Fibroblast of skin of right quadriceps (primary cell): Measurements from ENCODE around the gene AOC1.

ENCODE experiments used
- DNase-seq: peaks from one replicate; pipeline ENCODE4 v3.0.0-alpha.2; 2013

The AOC1 gene

DNA sequence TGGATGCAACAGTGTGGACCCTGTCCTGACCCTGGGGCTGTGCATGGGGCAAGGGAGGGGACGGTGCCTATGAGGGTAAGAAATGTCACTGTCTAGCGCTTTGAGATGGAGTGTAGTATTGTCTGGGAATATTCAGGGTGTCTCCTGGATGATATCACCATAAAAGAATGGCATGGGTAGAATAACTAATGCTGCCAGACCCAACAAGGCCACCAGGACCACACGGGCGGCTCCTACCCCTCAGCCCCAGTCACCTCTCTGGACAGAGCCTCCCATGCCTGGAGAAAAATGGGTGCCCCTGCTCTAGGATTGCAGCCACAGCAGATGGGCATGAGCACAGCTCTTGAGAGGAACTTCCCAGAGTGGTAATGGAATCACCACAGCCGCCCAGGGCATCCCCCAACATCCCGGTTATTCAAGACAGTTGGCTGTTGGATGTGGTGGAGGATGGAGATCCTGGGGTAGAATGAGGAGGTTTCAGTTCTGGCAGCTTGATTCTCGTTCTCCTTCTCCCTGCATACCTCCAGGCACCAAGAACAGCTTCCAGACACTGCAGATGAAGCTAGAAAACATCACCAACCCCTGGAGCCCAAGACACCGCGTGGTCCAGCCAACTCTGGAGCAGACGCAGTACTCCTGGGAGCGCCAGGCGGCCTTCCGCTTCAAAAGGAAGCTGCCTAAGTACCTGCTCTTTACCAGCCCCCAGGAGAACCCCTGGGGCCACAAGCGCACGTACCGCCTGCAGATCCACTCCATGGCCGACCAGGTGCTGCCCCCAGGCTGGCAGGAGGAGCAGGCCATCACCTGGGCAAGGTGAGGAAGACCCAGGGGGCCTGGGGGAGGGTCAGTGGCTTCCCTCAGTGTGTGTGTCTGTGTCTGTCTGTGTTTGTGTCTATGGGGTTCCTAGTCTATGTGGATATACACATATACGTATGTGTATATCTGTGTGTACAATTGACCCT lies 6.2 kb downstream of the AOC1 start:
- DNase-seq: no peak

DNA sequence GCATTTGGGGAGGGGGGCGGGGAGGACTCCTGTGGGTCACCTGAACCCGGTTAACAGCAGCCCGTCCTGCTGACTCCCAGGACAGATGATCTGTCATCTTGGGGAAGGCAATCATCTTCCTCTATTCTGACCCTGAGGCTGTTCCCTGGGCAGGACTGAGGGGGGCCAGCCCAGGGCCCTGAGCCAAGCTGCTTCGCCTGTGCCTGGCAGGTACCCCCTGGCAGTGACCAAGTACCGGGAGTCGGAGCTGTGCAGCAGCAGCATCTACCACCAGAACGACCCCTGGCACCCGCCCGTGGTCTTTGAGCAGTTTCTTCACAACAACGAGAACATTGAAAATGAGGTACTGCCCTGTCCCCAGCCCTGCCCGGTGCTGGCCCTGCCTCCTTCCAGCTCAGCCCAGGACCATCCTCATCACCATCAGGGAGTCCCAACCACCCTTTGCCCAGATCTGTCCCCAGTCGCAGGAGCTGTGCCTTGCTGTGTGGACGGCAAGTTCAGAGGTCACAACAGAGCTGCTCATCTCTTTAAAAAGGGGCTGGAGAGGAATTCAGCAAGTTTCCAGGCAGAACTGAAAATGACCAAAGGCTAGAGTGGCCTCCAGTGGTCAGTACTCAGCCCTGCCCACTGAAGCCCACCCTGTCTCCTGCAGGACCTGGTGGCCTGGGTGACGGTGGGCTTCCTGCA lies 8.1 kb downstream of the AOC1 start:
- no peak for DNase-seq

DNA sequence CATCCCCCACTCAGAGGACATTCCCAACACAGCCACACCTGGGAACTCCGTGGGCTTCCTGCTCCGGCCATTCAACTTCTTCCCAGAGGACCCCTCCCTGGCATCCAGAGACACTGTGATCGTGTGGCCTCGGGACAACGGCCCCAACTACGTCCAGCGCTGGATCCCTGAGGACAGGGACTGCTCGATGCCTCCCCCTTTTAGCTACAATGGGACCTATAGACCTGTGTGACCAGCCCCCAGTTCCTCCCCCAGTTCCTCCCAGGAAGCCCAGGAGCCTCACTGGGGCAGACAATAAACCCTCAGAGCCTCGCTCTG lies 8.6 kb downstream of the AOC1 start:
- DNase-seq: no peak

DNA sequence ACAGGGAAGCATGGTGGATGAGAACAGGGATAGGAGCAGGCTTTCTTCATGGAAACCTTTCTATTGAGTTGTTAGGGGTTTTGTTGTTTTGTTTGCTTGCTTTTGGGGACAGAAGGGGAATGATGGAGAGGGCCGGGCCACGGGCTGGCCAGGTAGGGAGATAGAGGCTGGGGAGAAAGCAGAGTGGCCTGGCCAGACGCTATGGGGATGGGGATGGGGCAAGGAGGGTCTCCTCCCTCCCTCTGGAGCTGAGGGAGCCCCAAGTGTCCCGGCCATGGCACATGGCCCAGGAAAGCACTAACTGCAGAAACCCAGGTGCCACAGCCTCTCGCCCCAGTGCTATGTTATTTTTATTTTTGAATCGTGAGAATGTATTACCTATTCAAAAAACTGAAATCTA lies 10.0 kb downstream of the AOC1 start:
- no peak for DNase-seq

DNA sequence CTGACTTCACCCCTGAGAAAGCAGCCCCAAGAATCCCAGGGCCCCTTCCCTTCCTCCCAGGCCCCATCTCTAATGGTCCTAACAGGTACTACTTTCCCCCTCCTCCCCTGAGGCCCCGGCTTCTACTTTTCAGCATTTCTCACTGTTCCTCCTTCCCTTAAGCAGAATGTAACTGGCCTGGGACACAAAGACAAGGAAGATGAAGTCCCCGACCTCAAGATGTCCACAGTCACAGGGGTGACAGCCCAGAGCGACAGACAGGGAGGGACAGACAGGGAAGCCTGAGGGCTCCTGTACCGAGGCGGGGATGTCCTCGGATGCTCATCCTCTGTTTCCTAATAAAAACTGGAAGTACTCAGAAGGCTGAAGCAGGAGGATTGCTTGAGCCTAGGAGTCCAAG lies 11.6 kb downstream of the AOC1 start:
- DNase-seq: no peak

DNA sequence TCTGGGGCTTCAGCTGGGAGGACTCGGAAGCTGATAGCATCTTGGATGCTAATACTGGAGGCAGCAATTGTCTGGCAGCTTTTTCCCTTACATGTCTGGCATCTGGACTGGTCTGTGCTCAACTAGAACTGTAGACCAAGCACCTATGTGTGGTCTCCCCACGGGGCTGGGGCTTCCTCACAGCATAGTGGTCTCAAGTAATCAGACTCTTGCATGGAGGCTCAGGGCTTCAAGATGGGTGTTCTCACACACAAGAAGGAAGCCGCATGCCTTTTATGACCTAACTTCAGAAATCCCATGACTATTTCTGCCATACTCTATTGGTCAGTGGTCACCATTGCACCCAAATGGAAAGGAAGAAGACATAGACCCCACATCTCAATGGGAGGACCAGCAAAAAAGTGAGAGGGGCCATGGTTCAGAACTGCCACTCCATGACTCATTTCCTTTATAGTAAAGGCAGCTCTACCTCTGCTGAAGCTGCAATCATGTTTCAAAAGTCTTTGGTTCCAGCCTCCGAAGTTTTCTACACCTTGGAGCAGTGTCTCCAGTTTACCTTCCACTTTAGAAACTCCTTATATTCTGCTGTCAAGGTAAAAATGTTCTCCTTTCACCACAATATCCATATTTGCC lies 14.7 kb downstream of the AOC1 start:
- DNase-seq: no peak

DNA sequence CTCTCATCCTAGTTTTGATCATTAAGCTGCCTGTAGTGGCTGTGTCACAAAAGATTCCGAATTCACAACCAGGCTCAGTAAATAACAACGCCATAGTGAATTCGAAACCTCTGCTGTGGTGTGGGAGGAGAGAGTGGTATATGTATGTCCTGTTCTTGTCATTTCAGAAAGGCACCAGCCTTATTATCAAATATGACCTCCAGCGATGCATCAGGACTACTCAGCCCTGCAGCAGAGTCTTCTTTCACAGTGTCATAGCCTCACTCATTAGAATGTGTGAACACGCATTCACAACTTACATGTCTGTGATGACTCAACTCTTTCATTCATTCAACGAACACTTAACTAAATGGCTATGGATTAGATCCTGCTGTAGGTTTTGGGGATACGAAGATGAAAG lies 15.3 kb downstream of the AOC1 start:
- DNase-seq: no peak

DNA sequence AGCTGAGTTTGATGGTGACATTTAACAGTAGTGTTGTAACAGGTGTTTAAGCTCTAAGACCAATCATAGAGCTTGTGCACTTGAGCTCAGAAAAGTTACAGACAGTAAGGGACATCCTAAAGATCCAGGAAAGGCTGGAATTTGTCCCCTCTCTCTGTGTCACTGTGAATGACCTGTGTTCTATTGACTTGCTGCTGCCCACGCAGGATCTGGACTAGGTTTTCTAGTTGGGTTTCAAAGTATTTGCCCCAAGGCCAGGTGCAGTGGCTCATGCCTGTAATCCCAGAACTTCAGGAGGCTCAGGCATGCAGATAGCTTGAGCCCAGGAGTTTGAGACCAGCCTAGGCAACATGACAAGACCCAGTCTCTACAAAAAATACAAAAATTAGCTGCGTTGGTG lies 17.1 kb downstream of the AOC1 start:
- no peak for DNase-seq

DNA sequence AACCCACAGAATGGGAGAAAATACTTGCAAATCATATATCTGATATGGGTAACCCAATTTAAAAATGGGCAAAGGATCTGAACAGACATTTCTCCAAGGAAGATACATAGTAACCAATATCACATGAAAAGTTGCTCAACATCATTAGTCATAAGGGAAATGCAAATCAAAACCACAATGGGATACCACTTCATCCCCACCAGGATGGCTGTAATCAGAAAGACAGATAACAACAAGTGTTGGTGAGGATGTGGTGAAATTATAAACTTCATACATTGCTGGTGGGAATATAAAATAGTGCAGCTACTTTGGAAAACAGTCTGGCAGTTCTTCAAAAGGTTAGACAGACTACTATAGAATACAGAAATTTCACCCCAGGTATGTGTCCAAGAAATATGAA lies 19.3 kb downstream of the AOC1 start:
- no peak for DNase-seq

DNA sequence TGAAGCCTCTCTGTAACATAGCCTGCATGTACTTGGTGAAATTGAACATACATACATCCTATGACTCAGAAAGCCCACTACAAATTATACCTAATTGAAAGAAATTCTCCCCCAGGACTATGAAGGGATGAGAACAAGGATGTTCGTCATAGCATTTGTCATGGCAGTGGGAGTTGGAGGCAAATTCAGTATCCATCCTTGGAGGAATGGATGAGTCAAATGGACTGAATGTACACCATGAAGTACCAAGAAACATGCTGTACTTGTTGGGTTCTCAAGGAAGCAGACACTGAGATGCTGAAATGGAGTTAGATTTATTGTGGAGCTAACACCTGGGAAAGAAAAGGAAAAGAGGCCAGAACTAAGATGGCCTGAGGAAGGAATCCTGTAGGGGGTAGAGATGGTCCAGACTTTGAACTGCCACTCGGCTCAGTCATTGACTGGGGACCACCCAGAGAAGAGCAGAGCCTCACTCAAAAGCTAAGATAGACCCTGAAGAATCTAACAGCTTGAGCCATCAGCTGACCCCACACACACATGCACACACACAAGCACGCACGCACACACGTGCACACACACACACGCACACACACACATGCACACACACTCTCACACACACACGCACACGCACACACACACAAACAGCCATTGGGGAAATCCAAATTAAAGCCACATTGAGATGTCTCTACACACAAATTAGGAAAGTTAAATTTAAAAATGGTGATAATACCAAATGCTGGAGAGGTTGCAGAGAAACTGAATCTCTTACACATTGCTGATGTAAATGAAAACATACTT lies 22.3 kb downstream of the AOC1 start:
- DNase-seq: no peak

DNA sequence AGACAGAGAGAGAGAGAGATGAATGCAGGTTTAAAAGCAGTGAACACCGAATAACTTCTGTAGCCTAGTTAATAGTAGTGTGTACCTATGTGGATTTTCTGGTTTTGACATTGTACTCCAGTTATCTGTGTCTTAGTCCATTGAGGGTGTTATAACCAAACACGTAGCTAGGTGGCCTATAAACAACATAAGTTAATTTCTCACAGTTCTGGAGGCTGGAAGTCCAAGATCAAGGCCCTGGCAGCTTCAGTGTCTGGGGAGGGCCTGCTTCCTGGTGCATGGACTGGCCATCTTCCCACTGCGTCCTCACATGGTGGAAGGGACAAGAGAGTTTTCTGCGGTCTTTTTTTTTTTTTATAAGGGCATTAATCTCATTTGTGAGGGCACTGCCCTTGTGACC lies 23.5 kb downstream of the AOC1 start:
- no peak for DNase-seq

DNA sequence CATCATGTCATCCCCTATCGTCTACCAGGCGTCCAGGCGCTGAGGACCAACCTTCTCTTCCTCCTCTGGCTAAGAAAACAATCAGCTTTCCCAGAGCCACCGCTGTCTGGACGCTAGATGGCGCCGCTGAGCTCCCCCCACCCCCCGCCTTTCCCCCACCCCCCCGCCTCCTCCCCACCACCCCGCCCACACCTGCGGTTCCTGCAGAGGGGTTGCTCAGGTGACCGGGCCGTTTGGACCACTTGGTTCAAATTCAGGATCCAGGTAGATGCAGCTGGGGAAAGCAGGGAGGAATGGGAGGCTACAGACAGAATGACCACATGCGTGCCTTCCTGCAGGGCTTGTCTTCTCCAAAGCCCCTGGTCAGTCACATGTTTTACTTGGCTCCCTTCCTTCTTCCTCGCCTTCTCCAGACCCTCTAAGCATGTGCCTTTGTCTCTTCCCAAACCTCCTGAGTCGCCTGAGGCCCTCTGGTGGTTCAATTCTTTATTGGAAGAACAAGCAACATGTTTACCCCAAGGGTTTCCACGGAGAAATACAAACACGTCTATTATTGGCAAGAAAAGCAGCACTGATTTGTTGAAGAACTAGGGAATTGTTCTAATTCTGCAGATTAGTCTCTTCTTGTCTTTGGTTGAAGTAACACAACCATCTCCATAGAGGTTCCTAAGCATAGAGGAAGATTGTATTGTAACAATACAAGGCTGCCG lies 24.7 kb downstream of the AOC1 start:
- peak; percentile 65 for DNase-seq

DNA sequence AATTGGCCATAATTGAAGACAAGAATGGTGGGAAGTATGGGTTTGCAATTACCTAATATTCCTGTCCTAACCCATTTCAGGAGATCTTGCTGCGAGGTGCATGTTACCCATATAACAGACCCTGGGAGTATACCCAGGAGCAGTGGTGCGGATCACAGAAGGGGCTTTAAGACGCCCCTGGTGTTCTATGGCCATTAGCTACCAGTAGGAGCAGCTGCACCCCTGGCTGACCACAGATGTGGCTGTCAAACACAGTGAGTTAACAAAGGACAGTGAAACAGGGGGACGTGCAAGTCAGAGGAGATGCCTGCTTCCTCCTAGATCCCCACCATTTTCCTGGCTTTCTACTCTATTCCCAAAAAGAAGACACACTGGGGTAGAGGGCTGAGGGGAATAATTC lies 25.2 kb downstream of the AOC1 start:
- DNase-seq: no peak

DNA sequence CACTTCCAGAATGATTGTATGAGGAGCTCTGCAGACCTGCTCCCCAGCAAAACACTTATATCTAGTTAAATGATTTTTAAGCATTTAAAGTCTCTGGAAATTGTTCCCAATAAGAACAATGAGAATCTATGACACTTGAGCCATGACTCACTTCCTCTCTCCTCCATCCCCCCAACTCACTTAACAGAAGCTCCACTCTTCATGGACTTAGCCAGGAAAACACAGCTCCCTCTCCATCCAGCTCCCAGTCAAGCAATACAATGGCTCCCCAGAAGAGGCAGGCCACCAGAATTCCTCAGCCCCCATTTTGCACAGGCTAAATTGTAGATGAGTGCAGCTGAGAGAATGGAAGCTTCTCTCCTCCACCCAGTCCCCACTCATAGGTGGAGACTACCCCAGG lies 27.0 kb downstream of the AOC1 start:
- no peak for DNase-seq

DNA sequence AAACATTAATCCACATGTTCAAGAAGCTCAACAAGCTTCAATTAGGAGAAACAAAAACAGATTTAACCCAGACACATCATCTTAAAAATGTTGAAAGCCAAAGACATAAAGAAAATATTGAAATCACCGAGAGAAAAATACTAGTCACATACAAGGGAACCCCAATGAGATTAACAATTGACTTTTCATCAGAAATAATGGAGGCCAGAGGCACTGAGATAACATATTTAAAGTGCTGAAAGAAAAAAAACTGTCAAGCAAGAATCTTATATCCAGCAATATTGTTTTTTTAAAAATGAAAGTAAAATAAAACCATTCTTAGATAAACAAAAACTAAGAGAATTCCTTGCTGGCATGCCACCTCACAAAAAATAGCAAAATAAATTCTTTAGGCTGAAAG lies 28.9 kb downstream of the AOC1 start:
- DNase-seq: no peak

DNA sequence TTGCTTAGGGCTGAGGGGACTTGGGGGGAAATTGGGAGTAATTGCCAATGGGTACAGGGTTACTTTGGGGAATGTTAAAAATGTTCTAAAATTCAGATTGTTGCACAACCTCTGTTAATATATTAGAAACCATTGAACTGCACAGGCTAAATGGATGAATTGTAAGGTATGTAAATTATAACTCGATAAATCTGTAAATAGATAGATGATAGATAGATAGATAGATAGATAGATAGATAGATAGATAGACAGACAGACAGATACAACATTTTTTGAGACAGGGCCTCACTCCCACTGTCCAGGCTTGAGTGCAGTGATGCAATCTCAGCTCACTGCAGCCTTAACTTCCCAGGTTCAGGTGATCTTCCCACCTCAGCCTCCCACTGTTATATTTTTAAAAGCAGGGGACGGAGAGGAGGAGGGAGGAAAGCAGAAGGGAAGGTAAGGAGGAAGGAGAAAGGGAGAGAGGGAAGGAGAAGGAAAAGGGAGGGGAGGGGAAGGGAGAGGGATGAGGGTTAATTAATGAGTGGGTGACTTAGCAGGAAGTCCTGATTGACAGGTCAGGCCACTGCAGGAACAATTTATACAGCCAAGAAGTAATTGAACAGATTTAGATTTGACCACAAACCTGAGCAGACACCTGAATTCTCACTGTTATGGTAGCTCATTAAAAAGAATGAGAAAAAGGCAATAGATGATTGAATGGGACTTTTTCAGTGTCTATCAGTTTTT lies 38.7 kb downstream of the AOC1 start:
- no peak for DNase-seq

DNA sequence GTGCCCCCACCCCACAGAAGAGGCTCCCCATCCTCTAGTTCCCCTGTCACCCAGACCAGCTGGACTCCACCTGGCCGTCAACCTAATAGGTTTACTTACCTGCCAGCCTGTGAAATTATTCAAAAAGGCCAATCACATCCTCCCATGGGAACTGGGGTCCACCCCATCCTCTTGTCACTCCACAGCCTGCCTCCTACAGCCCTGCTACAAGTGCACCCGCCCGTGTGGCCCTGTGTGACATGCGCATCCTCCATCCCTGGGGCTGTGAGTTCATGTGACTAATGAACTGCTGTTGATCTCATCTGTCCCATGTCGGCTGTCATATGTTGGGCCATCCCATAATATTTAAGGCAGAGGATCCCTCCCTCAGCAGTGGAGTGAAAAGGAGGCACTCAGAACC lies 39.4 kb downstream of the AOC1 start:
- no peak for DNase-seq

DNA sequence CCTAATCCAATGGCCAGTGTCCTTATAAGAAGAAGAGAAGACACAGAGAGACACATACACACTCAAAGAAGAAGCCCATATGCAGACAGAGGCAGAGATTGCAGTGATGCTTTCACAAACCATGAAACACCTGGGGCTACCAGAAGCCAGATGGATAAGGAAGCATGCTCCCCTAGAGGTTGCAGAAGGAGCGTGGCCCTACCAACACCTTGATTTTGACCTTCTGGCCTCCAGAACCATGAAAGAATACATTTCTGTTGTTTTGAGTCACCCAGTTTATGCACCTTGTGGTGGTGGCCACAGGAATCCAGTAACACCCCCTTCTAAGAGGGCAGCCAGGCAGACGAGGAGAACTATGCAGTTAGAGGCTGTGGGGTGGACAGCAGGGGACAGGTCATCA lies 43.5 kb downstream of the AOC1 start:
- no peak for DNase-seq

DNA sequence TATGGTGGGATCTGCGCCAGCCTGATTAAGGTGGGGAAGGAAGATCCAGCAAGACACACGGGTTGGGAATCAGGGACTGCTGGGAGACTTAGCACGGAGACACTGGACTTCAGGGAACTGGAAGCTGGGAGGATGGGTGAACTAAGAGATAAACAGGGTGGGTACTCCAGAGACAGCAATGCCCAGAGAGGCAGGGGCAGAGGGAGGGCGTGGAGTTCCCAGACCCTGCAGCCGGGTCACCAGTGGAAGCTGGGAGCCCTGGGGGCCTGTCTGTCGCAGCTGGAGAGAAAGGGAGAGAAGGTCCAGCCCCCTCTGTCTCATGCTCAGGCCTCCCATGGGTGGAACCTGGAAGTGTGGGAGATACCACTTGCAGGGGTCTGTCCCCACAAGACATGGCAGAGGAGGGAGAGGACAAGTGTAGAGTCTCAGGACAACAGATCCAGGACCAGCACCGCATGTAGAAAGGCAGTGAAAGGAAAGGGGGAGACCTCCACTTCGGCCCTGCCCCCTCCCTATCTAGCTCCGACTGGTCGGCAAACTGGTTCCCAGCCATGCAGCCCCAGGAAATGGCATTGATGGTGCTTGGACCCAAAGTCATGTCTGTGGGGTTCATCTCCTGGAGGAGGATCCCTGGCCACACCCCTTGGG lies 44.4 kb downstream of the AOC1 start:
- no peak for DNase-seq

DNA sequence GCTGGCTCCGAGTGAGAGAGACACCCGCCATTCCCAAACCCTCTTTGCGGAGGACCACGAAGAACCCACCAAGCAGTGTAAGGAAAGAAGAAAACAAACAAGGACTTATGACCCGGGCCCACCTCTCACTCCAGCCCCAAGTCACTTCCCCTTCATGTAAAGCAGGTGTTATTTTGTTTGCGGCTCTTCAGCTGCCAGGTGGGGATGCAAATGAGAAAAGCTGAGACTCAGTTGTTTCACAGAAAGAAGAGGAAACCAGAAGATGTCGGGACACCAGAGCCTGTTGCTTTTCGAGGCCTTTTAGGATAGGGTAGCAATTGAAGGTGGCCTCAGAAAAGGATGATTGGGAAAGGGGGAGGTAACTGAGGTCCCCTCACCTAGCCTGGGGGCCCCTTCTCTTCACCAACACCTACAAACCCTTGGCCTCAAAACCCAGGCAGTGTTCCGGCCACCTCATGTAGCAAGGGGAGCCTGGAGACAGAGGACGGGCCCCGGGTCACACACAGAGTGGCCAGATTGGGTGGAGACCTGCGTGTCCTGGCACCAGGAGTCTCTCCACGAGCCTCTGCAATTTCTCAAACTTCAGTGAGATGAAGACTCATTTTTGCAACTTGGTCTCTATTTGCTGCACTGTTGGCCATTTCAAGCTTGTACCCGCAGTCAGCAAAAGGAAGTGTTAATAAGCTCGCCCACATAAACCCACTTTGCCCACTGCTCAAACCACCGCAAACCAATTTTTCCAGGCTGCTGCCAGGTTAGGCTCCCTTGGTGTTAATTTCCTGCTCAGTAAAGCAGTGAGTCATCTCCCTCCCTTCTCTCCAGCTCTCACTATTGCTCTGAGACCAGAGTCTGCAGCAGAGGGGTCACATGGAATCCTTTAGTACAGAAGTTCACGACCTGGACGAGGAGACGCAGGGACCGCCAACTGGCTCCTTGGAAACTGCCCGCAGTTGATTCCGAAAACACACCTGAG lies 45.5 kb downstream of the AOC1 start:
- no peak for DNase-seq
